Kidney (tissue), 14 donors: Measurements from ENCODE around the gene MOGAT2. TPM values are rescaled to one million over a fixed set of nuclear protein-coding genes. Genes with fewer than 3 reads are reported as not detected.

Experiments
- DNase-seq, 5 donors: peaks; one replicate each; pipeline ENCODE4 v3.0.0-alpha.2; 2013 to 2020
- FAIRE-seq: peaks from 2 replicates; lab custom pipeline; 2012; peaks lifted over from hg19 to GRCh38; lab: Jason Lieb, UNC
- H3K27ac ChIP-seq, 2 donors: one replicate each; pipeline ENCODE4 v1.7.0; 2013; ENCODE audit warnings: low read depth in 2 of 2, low read length in 2 of 2, inconsistent platforms in 1 of 2
- H3K27me3 ChIP-seq: one replicate; pipeline ENCODE4 v1.7.1; 2013; ENCODE audit warnings: low read length, inconsistent platforms; ENCODE audit not compliant: control insufficient read depth, insufficient read depth
- H3K36me3 ChIP-seq, 3 donors: one replicate each; pipeline versions ENCODE4 v1.7.0 to v1.7.1; 2013; ENCODE audit warnings: low read length in 3 of 3, control low read depth in 1 of 3, inconsistent platforms in 1 of 3; ENCODE audit not compliant: insufficient read depth in 3 of 3, control insufficient read depth in 2 of 3
- H3K4me1 ChIP-seq, 3 donors: one replicate each; pipeline versions ENCODE4 v1.7.0 to v1.7.1; 2013; ENCODE audit warnings: low read length in 3 of 3, inconsistent platforms in 1 of 3, low read depth in 1 of 3; ENCODE audit not compliant: control insufficient read depth in 2 of 3, insufficient read depth in 2 of 3
- H3K4me3 ChIP-seq, 3 donors: one replicate each; pipeline versions ENCODE4 v1.7.0 to v1.8.1; 2013; ENCODE audit warnings: low read length in 3 of 3, control low read depth in 1 of 3, inconsistent platforms in 1 of 3
- H3K9ac ChIP-seq, 3 donors: one replicate each; pipeline versions ENCODE4 v1.7.0 to v1.7.1; 2013; ENCODE audit warnings: low read length in 3 of 3, control low read depth in 1 of 3, inconsistent platforms in 1 of 3
- H3K9me3 ChIP-seq, 3 donors: one replicate each; pipeline versions ENCODE4 v1.7.0 to v1.7.1; 2013; ENCODE audit warnings: low read length in 3 of 3, control low read depth in 1 of 3, inconsistent platforms in 1 of 3; ENCODE audit not compliant: control insufficient read depth in 2 of 3, insufficient read depth in 1 of 3
- intact Hi-C: fragments of 100-400 bp; cut with DNase I; formaldehyde crosslinking; loops from one replicate; pipeline ENCODE4 v1.11.1; 2022
- polyA plus RNA-seq: library from polyadenylated mRNA; stranded (reverse); fragments of 350-450 nt; fragmentation: Illumina TruSeq; extraction: RNeasy Lipid Tissue Mini Kit (QIAGEN cat#74804); gene quantifications from one replicate; pipeline ENCODE4 v1.2.3, GENCODE V29; 2014; ENCODE audit warnings: low read depth, low replicate concordance; ENCODE audit not compliant: insufficient read depth
- total RNA-seq: library from RNA; stranded (reverse); fragmentation: NEBNext Ultra II Directional; extraction: Animal tissue kit (Norgen Biotek cat#: 25700); gene quantifications from one replicate; pipeline ENCODE4 v1.2.1, GENCODE V29; 2021
- TF ChIP-seq, protein P1 (sequence below): IDR thresholded peaks from 3 replicates; pipeline ENCODE4 v1.5.1; 2012; ENCODE audit warnings: mild to moderate bottlenecking, moderate library complexity, borderline replicate concordance; ENCODE audit not compliant: insufficient read depth; ENCODE audit errors: extremely low read depth
- donor health status: control.
- donor health status: control.
- donor health status: control.
- donor health status: control.
- donor health status: control.
- donor health status: DM: yes; HTN: yes; CAD: no.
- donor health status: Normal renal cell carcinoma (clear cell type).

MOGAT2 gene
- total and polyA plus RNA-seq, 2 donors from 2014 or later, result 1.1 TPM; not detected in 1

DNA sequence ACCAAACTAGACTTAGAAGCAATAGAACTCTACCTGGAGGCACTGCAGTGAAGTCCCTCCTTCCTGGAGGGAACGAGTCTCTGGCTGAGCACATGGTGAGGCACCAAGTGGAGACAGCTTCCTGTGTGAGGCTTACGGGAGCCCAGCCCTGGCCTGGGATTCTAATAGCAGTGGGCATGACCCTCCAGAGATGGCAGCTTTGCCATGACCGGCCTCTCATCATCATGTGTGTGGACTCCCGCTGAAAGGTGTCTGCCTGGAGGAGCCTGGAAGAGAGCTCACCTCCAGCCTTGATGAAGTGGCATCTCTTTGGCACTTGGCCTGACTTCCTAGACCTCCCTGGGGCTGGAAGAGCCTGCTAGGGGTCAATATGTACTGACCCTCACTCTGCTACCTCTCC is 58.9 kb downstream of the MOGAT2 start:
- no peak overlapping the region for H3K27ac ChIP-seq
- no peak for FAIRE-seq
- intact Hi-C loops, result no loop called here

DNA sequence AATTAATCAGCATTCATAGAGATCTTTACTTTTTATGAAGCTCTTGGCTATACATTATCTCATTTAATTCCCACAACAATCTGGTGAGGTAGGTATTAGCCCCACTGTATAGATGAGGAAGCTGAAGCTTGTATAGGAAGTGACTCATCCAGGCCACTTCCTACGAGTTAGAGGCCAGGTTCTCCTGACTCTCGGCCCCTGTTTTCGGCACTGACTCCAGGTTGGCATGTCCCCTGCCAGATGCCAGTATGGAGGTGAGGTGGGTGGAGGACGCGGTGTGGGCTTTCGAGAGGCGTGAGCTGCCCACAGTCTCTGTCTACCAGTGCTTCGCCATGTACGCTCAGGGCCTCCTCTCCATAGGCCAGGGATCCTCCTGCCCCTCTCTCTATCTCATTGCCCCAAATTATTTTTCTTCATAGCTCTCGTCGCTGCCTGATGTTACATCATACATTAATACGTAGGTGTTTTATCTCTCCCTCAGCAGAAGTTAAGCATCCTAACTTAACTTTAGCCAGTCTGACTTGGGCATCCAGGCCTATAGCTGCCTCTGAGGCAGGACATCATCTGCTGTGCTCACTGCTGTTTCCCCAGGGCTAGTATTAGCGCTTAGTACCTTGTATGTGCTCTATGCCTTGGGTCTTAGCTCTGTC is 59.9 kb downstream of the MOGAT2 start:
- H3K9me3 ChIP-seq, result no peaks in the 10 kb centered on the region
- H3K27ac ChIP-seq, result no peak overlapping the region
- no peaks in the 10 kb centered on the region for H3K4me1 ChIP-seq
- H3K27me3 ChIP-seq, result no peaks in the 10 kb centered on the region
- intact Hi-C loops, result no loop called here
- TF ChIP-seq, protein P1, sequence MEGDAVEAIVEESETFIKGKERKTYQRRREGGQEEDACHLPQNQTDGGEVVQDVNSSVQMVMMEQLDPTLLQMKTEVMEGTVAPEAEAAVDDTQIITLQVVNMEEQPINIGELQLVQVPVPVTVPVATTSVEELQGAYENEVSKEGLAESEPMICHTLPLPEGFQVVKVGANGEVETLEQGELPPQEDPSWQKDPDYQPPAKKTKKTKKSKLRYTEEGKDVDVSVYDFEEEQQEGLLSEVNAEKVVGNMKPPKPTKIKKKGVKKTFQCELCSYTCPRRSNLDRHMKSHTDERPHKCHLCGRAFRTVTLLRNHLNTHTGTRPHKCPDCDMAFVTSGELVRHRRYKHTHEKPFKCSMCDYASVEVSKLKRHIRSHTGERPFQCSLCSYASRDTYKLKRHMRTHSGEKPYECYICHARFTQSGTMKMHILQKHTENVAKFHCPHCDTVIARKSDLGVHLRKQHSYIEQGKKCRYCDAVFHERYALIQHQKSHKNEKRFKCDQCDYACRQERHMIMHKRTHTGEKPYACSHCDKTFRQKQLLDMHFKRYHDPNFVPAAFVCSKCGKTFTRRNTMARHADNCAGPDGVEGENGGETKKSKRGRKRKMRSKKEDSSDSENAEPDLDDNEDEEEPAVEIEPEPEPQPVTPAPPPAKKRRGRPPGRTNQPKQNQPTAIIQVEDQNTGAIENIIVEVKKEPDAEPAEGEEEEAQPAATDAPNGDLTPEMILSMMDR, result no peak
- no peaks in the 10 kb centered on the region for H3K36me3 ChIP-seq
- DNase-seq (peak in 1 of 5 donors; percentile 43), FAIRE-seq (no peak)
- H3K4me3 ChIP-seq, result no peak overlapping the region
- H3K9ac ChIP-seq, result no peak overlapping the region

More for the DNA sequence above, 58.9 kb downstream of the MOGAT2 start:
- Histone ChIP-seq H3K4me3 (no peak overlapping the region), H3K4me1 (no peaks in the 10 kb centered on the region), H3K9me3 (no peaks in the 10 kb centered on the region), H3K9ac (no peak overlapping the region), H3K36me3 (no peaks in the 10 kb centered on the region), H3K27me3 (no peaks in the 10 kb centered on the region)
- DNase-seq, result peak in 1 of 5 donors; percentile 36
- TF ChIP-seq, protein P1, result no peak

DNA sequence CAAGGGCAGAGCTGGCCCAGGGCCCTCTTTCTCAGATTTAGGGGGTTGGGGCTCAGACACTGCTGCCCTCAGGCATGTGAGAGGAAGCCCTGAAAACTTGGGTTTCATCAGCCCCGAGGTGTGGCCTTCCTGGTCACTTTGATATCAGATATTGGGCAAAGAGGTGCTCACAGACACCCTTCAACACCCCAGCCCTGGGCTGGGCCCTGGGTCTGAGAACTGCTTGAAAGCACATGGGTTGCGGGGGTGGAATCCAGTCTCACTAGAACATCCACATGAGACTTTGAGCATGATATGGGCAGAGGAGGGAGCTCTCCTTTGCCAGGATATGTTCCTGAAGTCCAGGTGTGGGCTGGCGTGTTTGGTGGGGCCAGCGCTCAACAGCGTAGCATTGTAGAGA is 61.3 kb downstream of the MOGAT2 start:
- Histone ChIP-seq H3K27ac (no peak overlapping the region), H3K36me3 (no peaks in the 10 kb centered on the region), H3K9ac (no peak overlapping the region), H3K9me3 (no peaks in the 10 kb centered on the region), H3K27me3 (no peaks in the 10 kb centered on the region), H3K4me3 (no peak overlapping the region), H3K4me1 (no peaks in the 10 kb centered on the region)
- TF ChIP-seq, protein P1, result no peak
- intact Hi-C loops, result no loop called here
- DNase-seq, result peak in 1 of 5 donors; percentile 43
- no peak for FAIRE-seq

DNA sequence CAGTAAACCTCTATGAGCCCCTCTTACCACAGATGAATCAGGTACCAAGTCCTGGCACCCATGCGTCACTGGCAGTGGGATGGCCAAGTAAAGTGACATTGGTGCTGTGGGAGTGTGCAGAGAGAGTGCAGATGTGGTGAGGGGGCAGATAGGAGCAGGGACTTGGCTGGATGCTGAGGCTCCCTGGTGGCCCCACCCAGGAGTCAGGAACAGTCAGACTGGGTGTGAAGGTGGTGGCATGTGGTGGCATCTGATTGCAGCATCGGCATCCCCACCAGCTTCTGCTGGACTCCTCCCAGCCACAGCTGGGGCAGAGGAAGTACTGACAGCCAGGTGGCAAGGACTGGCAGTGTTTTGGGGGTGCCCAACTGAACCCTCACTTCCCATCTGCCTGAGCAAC is 62.3 kb downstream of the MOGAT2 start:
- Histone ChIP-seq H3K9me3 (no peaks in the 10 kb centered on the region), H3K36me3 (no peaks in the 10 kb centered on the region), H3K4me1 (no peaks in the 10 kb centered on the region), H3K9ac (no peak overlapping the region), H3K27me3 (no peaks in the 10 kb centered on the region), H3K27ac (no peak overlapping the region), H3K4me3 (no peak overlapping the region)
- FAIRE-seq, result no peak
- intact Hi-C loops, result no loop called here
- TF ChIP-seq, protein P1, result no peak
- peak in 1 of 5 donors; percentile 39 for DNase-seq
